A549 (cell line): ENCODE data around the gene KCNN1. TPM values are rescaled to one million over a fixed set of nuclear protein-coding genes. Genes with fewer than 3 reads are reported as not detected.

Source experiments
- polyA plus RNA-seq, 4 experiments: library from polyadenylated mRNA; depleted of rRNA in 3 of 4; stranded (reverse); fragments of >200 nt; fragmentation: RNase III in 1 of 4; extraction: RNeasy Plus Mini Kit Qiagen cat#74134 plus additional on column Dnase treatment in 1 of 4; gene quantifications; 2 replicates in 3 of 4; 3 replicates in 1 of 4; pipeline ENCODE4 v1.2.3, GENCODE V29; 2011 to 2017
- small RNA-seq, 6 experiments: library from RNA; depleted of rRNA; stranded (forward); fragments of <200 nt; gene quantifications; one replicate each; pipeline ENCODE3, GENCODE V24; 2012

KCNN1 gene
- polyA plus RNA-seq, 2 of the 4 experiments (the other 2 are of a cell fraction), result 0.43 to 0.85 TPM

Small RNA genes within 50 kb of the gene (small RNA-seq; reads per million reads assigned to genes)
- 0 reads per million in 6 experiments for gene RNA5SP468

Other genes with a start within 250 kb of the KCNN1 start
- 8.3 and 10.6 TPM in 2 replicates for gene MAP1S, start 247.6 kb upstream of the KCNN1 start, polyA plus RNA-seq (2011; rRNA removed)
- 23.2 to 26.9 TPM (median 26.4 TPM) in 3 replicates for gene MAP1S, start 247.6 kb upstream of the KCNN1 start, polyA plus RNA-seq (2017; fragmentation: RNase III; extraction: RNeasy Plus Mini Kit Qiagen cat#74134 plus additional on column Dnase treatment)
- 1.7 and 2.2 TPM in 2 replicates for gene FCHO1, start 215.6 kb upstream of the KCNN1 start, polyA plus RNA-seq (2011; rRNA removed)
- 13.1 to 14.3 TPM (median 13.6 TPM) in 3 replicates for gene FCHO1, start 215.6 kb upstream of the KCNN1 start, polyA plus RNA-seq (2017; fragmentation: RNase III; extraction: RNeasy Plus Mini Kit Qiagen cat#74134 plus additional on column Dnase treatment)
- gene B3GNT3, start 172.0 kb upstream of the KCNN1 start, polyA plus RNA-seq (2011; rRNA removed), result 2.7 and 4.8 TPM in 2 replicates
- 1.6 to 2.4 TPM (median 1.8 TPM) in 3 replicates for gene B3GNT3, start 172.0 kb upstream of the KCNN1 start, polyA plus RNA-seq (2017; fragmentation: RNase III; extraction: RNeasy Plus Mini Kit Qiagen cat#74134 plus additional on column Dnase treatment)
- gene INSL3, start 145.6 kb upstream of the KCNN1 start, polyA plus RNA-seq (2011; rRNA removed), result 0.27 and 1.2 TPM in 2 replicates
- 0.25 to 0.32 TPM (median 0.28 TPM) in 3 replicates for gene INSL3, start 145.6 kb upstream of the KCNN1 start, polyA plus RNA-seq (2017; fragmentation: RNase III; extraction: RNeasy Plus Mini Kit Qiagen cat#74134 plus additional on column Dnase treatment)
- gene JAK3, start 119.1 kb upstream of the KCNN1 start, polyA plus RNA-seq (2011; rRNA removed), result 0.89 and 1.2 TPM in 2 replicates
- 0.24 to 0.40 TPM (median 0.31 TPM) in 3 replicates for gene JAK3, start 119.1 kb upstream of the KCNN1 start, polyA plus RNA-seq (2017; fragmentation: RNase III; extraction: RNeasy Plus Mini Kit Qiagen cat#74134 plus additional on column Dnase treatment)
- gene RPL18A, start 107.2 kb upstream of the KCNN1 start, polyA plus RNA-seq (2011; rRNA removed), result 624 and 696 TPM in 2 replicates
- 1,807 to 1,898 TPM (median 1,812 TPM) in 3 replicates for gene RPL18A, start 107.2 kb upstream of the KCNN1 start, polyA plus RNA-seq (2017; fragmentation: RNase III; extraction: RNeasy Plus Mini Kit Qiagen cat#74134 plus additional on column Dnase treatment)
- 0.25 TPM in 2 replicates for gene SLC5A5, start 95.2 kb upstream of the KCNN1 start, polyA plus RNA-seq (2011; rRNA removed)
- 0.06 to 0.20 TPM (median 0.13 TPM) in 3 replicates for gene SLC5A5, start 95.2 kb upstream of the KCNN1 start, polyA plus RNA-seq (2017; fragmentation: RNase III; extraction: RNeasy Plus Mini Kit Qiagen cat#74134 plus additional on column Dnase treatment)
- 20.8 and 35.4 TPM in 2 replicates for gene CCDC124, start 34.1 kb upstream of the KCNN1 start, polyA plus RNA-seq (2011; rRNA removed)
- gene CCDC124, start 34.1 kb upstream of the KCNN1 start, polyA plus RNA-seq (2017; fragmentation: RNase III; extraction: RNeasy Plus Mini Kit Qiagen cat#74134 plus additional on column Dnase treatment), result 113 to 123 TPM (median 116 TPM) in 3 replicates
- 11.2 and 14.5 TPM in 2 replicates for gene ARRDC2, start 41.1 kb downstream of the KCNN1 start, polyA plus RNA-seq (2011; rRNA removed)
- 14.8 to 15.2 TPM (median 15.0 TPM) in 3 replicates for gene ARRDC2, start 41.1 kb downstream of the KCNN1 start, polyA plus RNA-seq (2017; fragmentation: RNase III; extraction: RNeasy Plus Mini Kit Qiagen cat#74134 plus additional on column Dnase treatment)
- gene IL12RB1, start 119.8 kb downstream of the KCNN1 start, polyA plus RNA-seq (2011; rRNA removed), result not detected in 2 replicates
- gene IL12RB1, start 119.8 kb downstream of the KCNN1 start, polyA plus RNA-seq (2017; fragmentation: RNase III; extraction: RNeasy Plus Mini Kit Qiagen cat#74134 plus additional on column Dnase treatment), result not detected in 3 replicates
- gene MAST3, start 130.7 kb downstream of the KCNN1 start, polyA plus RNA-seq (2011; rRNA removed), result 1.3 and 1.9 TPM in 2 replicates
- gene MAST3, start 130.7 kb downstream of the KCNN1 start, polyA plus RNA-seq (2017; fragmentation: RNase III; extraction: RNeasy Plus Mini Kit Qiagen cat#74134 plus additional on column Dnase treatment), result 2.0 to 2.5 TPM (median 2.0 TPM) in 3 replicates
- 5.3 and 6.7 TPM in 2 replicates for gene PIK3R2, start 186.1 kb downstream of the KCNN1 start, polyA plus RNA-seq (2011; rRNA removed)
- 8.3 to 12.4 TPM (median 9.3 TPM) in 3 replicates for gene PIK3R2, start 186.1 kb downstream of the KCNN1 start, polyA plus RNA-seq (2017; fragmentation: RNase III; extraction: RNeasy Plus Mini Kit Qiagen cat#74134 plus additional on column Dnase treatment)
- 11.2 and 12.3 TPM in 2 replicates for gene IFI30, start 206.7 kb downstream of the KCNN1 start, polyA plus RNA-seq (2011; rRNA removed)
- gene IFI30, start 206.7 kb downstream of the KCNN1 start, polyA plus RNA-seq (2017; fragmentation: RNase III; extraction: RNeasy Plus Mini Kit Qiagen cat#74134 plus additional on column Dnase treatment), result 13.5 to 19.8 TPM (median 16.8 TPM) in 3 replicates
- gene MPV17L2, start 226.1 kb downstream of the KCNN1 start, polyA plus RNA-seq (2011; rRNA removed), result 8.3 and 11.4 TPM in 2 replicates
- gene MPV17L2, start 226.1 kb downstream of the KCNN1 start, polyA plus RNA-seq (2017; fragmentation: RNase III; extraction: RNeasy Plus Mini Kit Qiagen cat#74134 plus additional on column Dnase treatment), result 12.2 to 13.9 TPM (median 12.3 TPM) in 3 replicates
- gene RAB3A, start 236.9 kb downstream of the KCNN1 start, polyA plus RNA-seq (2011; rRNA removed), result 0.39 and 1.0 TPM in 2 replicates
- 1.0 to 1.6 TPM (median 1.4 TPM) in 3 replicates for gene RAB3A, start 236.9 kb downstream of the KCNN1 start, polyA plus RNA-seq (2017; fragmentation: RNase III; extraction: RNeasy Plus Mini Kit Qiagen cat#74134 plus additional on column Dnase treatment)